Measurements from ENCODE around the gene PTK6. TPM values are rescaled to one million over a fixed set of nuclear protein-coding genes. Genes with fewer than 3 reads are reported as not detected.
"Not testable (repeated sequence)": the region's sequence is repeated elsewhere in the genome, so short reads cannot be mapped to it uniquely, and the experiment has no call there.

The PTK6 gene
- total RNA-seq, 1 donor from 2014 or later = not detected

- H3K36me3 Mint-ChIP-seq (ENCODE audit: low read depth, unreplicated experiment) = no peaks in the 10 kb centered on the region
- no peak for TF ChIP-seq CTCF (IDR thresholded peaks at IDR 0.05; ENCODE audit: unreplicated experiment)
- H3K27me3 Mint-ChIP-seq (ENCODE audit: unreplicated experiment) = no peaks in the 10 kb centered on the region
- H3K4me3 Mint-ChIP-seq (ENCODE audit: unreplicated experiment) = peak overlapping the region; percentile 83
- DNase-seq (ENCODE audit: low spot score) = peak; percentile 52
- H3K27ac Mint-ChIP-seq (ENCODE audit: unreplicated experiment) = no peak overlapping the region
- H3K4me1 Mint-ChIP-seq (ENCODE audit: unreplicated experiment) = no peaks in the 10 kb centered on the region
- H3K9me3 Mint-ChIP-seq (ENCODE audit: unreplicated experiment) = no peaks in the 10 kb centered on the region
These were observed 35.8 kb upstream of the PTK6 start for GRCh38 chr20:63572788-63573646.

GRCh38 chr20:63572071-63572787 lies 35.1 kb upstream of the PTK6 start:
- DNase-seq (ENCODE audit: low spot score) = no peak
- H3K4me3 Mint-ChIP-seq (ENCODE audit: unreplicated experiment) = no peak overlapping the region
- H3K27me3 Mint-ChIP-seq (ENCODE audit: unreplicated experiment) = no peaks in the 10 kb centered on the region
- no peak for TF ChIP-seq CTCF (IDR thresholded peaks at IDR 0.05; ENCODE audit: unreplicated experiment)
- H3K9me3 Mint-ChIP-seq (ENCODE audit: unreplicated experiment) = no peaks in the 10 kb centered on the region
- no peaks in the 10 kb centered on the region for H3K4me1 Mint-ChIP-seq (ENCODE audit: unreplicated experiment)
- no peak overlapping the region for H3K27ac Mint-ChIP-seq (ENCODE audit: unreplicated experiment)
- H3K36me3 Mint-ChIP-seq (ENCODE audit: low read depth, unreplicated experiment) = no peaks in the 10 kb centered on the region

GRCh38 chr20:63571087-63571478 lies 33.9 kb upstream of the PTK6 start:
- not testable (repeated sequence) for H3K4me1 Mint-ChIP-seq (ENCODE audit: unreplicated experiment); H3K4me3 Mint-ChIP-seq (ENCODE audit: unreplicated experiment); H3K27me3 Mint-ChIP-seq (ENCODE audit: unreplicated experiment); H3K27ac Mint-ChIP-seq (ENCODE audit: unreplicated experiment); DNase-seq (ENCODE audit: low spot score); H3K9me3 Mint-ChIP-seq (ENCODE audit: unreplicated experiment); H3K36me3 Mint-ChIP-seq (ENCODE audit: low read depth, unreplicated experiment)

DNA sequence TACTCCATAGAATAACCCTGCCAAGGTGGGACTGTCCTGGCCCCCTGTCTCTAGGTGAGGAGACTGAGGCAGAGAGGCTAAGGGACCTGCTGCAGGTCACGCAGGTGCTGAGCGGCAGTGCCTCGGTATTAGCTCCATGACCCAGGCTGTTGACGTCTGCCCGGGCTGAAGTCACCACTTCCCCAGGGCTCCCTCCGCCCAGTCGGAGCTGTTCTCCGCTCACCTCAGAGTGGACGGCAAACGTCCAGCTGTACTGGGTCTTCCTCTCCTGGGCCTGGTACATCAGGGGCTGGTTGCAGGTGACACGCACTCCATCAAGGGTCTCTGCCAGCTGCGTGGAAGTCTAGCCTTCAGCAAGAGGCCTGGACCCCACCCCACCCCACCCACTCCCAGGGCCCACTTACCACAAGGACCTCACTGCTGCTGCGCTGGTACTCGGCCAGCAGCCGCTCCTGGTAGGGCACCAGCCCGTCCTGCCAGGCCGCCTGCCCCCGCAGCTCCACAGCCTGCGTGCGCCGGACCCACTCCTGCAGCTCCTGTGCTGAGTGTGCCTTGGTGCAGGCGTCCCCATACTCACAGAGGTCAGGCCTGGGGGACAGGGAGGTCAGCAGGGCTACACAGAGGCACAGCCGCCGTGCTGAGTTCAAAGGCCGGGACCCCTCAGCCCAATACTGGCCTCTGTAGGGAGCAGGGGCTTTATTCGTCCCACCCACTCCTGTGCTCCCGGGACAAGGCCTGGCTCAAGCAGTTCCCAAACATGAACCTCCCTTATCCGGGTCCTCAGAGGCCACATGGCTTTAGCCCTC lies 33.3 kb upstream of the PTK6 start:
- no peak for DNase-seq (ENCODE audit: low spot score)
- TF ChIP-seq CTCF (IDR thresholded peaks at IDR 0.05; ENCODE audit: unreplicated experiment) = no peak
- no peaks in the 10 kb centered on the region for H3K4me1 Mint-ChIP-seq (ENCODE audit: unreplicated experiment)
- H3K27me3 Mint-ChIP-seq (ENCODE audit: unreplicated experiment) = peaks cover 2% of the 10 kb centered on the region
- H3K9me3 Mint-ChIP-seq (ENCODE audit: unreplicated experiment) = no peaks in the 10 kb centered on the region
- H3K36me3 Mint-ChIP-seq (ENCODE audit: low read depth, unreplicated experiment) = no peaks in the 10 kb centered on the region
- no peak overlapping the region for H3K4me3 Mint-ChIP-seq (ENCODE audit: unreplicated experiment)
- H3K27ac Mint-ChIP-seq (ENCODE audit: unreplicated experiment) = no peak overlapping the region
